Suprapubic skin (tissue), 3 donors: Measurements from ENCODE around the gene EVA1B.

Experiments
- EP300 ChIP-seq: sonication (generic); formaldehyde crosslinking; IDR thresholded peaks from one replicate; pipeline ENCODE4 v1.6.1; 2017; ENCODE audit warnings: antibody characterized with exemption
- POLR2A ChIP-seq, 2 donors: fragments of 450-650 bp; IDR thresholded peaks; one replicate each; pipeline ENCODE4 v1.6.1; 2017; ENCODE audit warnings: antibody characterized with exemption in 2 of 2, mild to moderate bottlenecking in 2 of 2, moderate library complexity in 2 of 2
- TF ChIP-seq, protein P1 (sequence below), 2 donors: fragments of 200-600 bp in 1 of 2; fragments of 450-650 bp in 1 of 2; sonication (generic) in 1 of 2; IDR thresholded peaks; one replicate each; pipeline ENCODE4 v1.5.1; 2016 to 2019; ENCODE audit warnings: antibody characterized with exemption in 2 of 2, mild to moderate bottlenecking in 1 of 2, moderate library complexity in 1 of 2

DNA sequence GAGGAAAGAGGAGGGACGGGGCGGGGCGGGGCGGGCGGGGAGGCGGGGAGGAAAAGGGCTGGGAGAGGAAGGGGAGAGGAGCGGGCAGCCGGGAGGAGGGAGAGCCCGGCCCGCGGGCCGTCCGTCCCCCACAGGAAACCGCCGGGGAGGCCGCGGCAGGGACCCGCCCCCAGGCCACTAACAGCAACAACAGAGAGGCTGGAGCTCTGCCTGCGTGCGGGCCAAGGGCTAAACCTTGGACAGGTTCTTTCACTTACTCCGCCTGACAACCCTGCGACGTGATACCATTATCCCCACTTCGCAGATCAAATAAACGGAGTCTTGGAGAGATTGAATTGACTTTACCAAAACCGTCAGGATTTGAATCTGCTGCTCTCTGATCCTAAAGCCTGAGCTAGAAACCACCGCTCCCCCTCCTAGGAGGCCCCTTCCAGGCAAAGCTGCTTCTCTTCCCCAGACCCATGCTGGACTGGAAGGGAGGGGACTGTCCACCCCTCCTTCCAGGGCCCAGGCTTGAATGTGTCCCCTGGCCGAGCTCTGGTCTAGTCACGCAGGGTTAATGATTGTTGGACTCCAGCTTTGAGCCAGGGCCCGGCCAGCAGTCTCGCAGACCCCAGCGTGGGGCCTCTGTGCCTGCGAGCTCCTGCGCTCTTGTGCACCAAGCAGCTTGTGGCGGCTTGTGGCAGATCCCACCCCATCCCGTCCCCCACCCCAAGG lies at the start of gene EVA1B:
- no peak for TF ChIP-seq EP300
- TF ChIP-seq, protein P1, sequence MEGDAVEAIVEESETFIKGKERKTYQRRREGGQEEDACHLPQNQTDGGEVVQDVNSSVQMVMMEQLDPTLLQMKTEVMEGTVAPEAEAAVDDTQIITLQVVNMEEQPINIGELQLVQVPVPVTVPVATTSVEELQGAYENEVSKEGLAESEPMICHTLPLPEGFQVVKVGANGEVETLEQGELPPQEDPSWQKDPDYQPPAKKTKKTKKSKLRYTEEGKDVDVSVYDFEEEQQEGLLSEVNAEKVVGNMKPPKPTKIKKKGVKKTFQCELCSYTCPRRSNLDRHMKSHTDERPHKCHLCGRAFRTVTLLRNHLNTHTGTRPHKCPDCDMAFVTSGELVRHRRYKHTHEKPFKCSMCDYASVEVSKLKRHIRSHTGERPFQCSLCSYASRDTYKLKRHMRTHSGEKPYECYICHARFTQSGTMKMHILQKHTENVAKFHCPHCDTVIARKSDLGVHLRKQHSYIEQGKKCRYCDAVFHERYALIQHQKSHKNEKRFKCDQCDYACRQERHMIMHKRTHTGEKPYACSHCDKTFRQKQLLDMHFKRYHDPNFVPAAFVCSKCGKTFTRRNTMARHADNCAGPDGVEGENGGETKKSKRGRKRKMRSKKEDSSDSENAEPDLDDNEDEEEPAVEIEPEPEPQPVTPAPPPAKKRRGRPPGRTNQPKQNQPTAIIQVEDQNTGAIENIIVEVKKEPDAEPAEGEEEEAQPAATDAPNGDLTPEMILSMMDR (IDR thresholded peaks at IDR 0.05), result no peak
- TF ChIP-seq POLR2A (IDR thresholded peaks at IDR 0.05), result no peak
